Right kidney (tissue), 1 donor: Measurements from ENCODE around the gene SAMM50.

Source experiments
- DNase-seq: peaks from one replicate; pipeline ENCODE4 v3.0.0-alpha.2; 2016

The SAMM50 gene

DNA sequence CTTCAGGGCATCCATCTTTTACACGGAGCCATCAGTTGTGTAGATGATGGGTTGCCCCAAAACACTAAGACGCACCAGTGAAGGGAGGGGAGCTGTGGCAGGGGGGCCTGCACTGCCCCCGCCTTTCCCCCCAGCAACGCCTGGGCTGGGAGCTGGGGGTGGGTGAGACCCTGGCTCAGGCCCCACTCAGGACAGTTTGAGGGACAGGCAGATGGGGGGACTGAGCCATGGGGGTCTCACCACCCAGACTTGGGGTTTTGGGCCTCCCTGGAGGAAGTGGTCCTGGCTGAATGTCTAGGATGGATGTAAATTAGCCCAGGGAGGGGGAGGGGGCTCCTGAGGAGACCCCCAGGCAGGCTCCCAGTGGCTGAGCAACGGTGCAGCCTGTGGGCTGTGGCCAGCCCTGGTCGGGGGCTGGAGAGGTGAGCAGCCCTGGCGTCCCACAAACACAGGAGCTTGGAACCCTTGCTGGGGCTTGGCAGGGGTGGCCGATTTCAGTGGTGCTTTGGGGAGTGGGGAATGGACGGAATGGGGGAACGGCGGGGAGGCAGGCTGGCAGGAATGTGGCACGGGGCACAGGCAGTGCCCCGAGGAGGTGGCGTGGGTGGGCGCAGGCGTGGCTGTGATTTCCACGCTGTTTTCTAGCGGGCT, 74.9 kb downstream of the SAMM50 start:
- DNase-seq: no peak

DNA sequence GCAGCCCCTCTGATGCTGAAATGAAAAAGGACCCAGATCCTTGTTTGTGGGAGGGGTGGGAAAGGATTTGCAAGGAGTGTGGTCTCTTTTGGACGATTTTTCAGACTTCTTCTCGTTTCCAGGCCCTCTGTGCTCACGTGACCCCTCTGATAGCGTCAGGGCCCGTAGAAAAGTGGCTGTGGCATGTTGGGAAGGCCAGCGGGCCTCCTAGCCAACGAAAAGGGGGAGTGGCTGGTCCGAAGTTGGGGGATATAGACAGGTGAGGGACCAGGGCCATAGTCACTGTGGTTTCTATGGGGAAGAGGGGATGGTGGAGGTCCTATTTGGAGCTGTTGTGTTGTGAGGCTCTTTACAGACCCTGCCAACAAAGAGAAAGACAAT, 75.5 kb downstream of the SAMM50 start:
- DNase-seq: no peak

DNA sequence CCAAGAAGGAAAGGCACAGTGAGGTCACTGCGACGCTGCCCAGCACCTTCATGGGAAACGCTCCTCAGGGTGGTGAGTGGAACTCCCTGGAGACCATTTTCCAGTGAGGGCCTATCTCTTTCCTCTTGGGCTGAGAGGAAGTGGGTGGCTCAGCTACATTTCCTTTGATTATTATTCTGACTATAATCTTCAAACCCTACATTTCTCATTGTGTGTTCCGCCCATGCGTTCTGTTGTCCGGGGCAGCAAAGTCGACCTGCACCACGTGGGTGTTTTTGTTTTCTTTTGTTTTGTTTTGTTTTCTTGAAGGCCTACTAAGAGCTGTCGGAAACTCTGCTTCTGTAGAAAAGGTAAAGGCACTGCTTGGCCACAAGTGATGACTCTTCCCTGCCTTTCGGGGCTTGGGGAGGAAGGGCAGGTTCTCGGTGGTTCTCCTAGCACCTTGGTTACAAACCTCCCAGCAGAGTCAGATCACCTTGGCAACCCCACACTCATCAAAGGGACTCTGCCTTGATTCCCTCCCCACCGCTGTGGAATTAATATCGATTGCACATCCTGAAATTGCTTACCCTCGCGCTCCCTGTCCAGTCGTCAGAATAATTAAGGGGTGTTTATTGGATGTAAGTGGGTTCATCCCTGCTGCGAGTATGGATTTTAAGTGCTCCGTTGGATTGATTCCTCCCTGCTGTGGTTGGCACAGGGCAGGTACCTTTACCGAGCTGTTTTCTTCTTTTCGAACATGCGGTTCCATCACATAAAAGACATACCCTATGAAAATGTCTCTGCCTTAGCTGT, 76.1 kb downstream of the SAMM50 start:
- DNase-seq: no peak

DNA sequence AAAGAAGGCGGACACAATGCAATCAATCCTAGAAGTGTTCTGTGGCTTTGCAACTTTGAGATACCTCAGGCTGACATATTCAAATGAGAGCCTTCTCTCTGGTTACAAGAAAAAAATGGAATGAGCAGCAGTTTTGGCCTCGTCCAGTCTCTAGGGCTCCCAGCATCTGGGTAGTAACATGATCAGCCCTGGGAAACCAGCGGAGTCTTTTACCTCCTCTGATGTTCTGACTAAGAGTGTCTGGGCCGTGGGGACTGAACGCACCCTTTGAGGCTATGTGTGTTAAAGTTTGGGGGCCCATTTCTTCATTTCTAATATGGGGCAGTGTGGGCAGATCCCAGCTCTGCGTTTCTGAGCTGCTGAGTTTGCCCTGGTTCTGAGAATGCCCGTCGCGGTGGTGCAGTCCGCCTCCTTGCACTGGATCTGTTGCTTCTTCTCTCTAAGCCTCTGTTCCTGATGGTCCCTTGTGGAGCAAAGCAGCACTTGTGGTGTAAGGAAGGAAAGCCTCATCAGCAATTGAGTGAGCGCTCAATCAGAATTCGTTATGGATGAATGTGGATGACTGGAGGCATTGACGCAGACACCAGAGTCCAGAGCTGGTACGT, 77.0 kb downstream of the SAMM50 start:
- no peak for DNase-seq

DNA sequence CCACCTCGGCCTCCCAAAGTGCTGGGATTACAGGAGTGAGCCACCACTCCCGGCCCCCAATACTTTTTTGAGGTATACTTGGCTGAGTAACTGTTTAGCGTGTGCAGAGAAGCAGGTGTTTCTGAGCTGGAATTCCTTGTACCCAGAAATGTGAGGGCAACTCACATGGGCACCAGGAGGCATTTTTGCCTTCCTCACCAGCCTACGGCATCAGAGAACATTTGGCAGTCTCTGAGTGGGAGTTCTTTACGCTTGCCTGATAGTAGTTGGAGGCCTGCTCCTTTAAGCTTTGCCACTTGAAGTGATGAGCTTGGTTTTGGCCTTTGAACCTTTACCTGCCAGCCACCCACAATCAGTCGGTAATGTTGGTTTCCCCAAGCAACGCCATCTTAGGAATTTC, 78.0 kb downstream of the SAMM50 start:
- no peak for DNase-seq

DNA sequence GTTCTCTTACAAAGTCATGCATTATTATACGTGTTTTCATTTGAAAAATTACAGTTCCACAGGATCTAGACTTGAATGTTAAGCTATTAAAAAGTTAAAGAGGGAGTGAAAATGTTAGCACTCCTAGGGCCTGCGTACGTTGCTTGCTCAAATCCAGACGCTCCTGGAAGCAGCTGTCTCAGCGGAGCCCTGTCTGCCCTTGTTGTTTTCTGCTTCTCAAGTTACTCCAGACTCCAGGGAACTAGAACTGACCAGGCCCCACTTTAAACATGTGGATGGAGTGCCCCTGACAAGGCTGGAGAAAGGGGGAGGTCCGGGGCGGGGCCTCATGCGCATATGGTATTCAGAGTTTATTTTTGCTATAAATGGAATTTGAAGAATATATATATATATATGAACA, 78.5 kb downstream of the SAMM50 start:
- no peak for DNase-seq

DNA sequence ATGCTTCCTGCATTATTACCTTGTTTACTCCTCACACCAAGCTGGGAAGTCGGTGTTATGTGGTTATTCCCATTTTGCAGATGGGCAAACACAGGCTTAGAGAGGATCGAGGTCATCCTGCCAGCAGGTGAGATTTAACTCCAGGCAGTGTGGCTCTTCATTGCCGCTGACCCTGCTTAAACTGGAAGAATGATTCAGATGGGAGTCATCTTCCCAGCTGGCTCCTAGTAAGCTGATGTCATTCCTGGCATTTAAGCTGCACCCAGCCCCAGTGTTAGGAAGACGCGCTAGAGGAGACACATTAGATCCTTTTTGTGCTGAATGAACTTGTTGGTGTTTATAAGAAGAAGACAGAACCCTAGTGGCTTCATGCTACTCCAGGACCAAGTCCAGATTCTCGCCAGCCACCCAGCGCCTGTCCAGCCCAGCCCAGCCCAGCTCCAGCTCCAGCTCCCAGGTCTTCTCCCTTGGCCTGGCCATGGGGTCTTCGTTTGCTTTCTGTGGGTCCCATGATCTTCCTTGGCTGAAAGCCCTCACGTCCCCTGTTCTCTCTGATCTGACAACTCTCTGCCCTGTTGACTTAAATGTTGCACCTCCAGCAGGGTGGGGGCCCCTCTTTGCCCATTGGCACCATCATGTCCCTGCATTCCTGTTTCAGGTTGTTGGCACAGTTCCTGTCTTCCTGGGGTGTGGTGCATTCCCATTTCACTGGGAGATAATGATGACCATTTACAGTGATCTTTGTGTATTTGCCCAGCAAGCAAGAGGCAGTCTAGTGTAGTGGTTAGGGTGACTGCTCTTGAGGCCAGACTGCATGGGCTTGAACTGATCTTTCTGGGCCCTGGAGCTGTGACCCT, 82.5 kb downstream of the SAMM50 start:
- no peak for DNase-seq

DNA sequence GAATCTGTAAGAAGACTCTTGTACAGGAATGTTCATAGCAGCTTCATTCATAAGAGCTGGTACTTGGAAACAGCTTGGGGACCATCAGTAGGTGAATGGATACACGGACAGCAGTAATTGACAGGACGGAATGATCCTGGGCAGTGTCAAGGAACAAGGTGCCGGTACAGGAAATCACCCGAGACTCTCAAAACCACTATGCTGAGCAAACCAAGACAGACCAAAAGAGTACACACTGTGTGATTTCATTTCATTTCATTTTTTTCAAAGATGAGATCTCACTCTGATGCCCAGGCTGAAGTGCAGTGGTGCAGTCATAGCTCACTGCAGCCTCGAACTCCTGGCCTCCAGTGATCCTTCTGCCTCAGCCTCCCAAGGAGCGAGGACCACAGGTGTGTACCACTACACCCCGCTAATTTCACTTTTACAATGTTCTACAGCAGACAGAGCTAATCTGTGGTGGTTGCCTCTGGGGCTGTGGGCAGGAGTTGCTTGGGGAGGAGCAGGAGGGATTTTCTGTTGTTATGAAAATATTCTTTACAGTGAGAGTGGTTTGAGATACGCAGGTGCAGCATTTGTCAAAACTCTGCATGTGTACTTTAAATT, 84.4 kb downstream of the SAMM50 start:
- DNase-seq: no peak

DNA sequence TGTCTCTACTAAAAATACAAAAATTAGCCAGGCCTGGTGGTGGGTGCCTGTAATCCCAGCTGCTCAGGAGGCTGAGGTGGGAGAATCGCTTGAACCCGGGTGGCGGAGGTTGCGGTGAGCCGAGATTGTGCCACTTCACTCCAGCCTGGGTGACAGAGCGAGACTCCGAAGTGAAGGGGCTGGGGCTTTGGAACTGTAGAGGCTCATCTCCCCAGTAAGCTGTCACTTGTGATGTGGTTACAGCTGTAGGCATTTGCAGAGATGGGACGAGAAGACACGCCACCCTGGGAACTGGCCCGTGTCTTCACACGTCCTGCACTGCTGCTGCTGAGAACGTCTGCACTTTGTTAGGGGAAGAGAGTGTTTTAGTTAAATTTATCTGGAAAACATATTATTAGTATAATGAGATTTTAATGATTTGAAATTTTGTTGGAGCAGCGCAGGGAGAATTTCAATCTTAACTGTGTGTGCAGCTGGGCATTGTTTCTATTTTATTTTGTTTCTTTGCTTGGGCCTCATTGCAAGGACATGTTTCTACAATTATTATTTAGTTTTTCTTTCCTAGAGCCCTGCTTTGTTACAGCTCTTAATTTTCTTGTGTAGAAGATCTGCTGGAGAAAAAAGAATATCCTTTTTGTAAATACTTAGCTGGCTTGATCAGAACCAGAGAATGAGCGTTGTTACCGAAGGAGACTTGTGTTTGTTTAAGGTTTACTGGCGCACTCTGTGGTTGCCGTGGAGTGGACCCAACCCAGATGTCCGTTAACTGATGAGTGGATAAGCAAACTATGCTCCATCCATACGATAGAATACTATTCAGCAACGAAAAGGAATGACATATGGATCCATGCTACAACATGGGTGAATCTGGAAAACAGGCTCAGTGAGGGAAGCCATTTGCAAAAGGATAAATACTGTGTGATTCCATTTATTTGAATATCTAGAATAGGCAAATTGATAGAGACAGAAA, 87.3 kb downstream of the SAMM50 start:
- DNase-seq: no peak

DNA sequence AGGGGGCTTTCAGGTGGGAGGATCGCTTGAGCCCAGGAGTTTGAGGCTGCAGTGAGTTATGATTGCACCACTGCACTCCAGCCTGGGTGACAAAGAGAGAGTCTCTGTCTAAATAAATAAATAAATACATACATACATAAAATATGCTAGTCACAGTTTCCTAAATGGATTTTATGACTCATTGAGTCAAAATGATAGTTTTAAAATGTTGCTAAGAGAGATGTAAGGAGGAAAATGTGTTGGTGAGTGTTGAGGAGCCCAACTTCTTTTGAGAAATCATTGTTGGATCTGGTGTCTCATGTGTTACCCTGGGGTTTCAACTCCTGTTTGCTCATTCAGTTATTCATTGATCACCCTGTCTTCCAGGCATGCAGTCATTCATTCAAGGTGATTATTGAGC, 89.9 kb downstream of the SAMM50 start:
- no peak for DNase-seq
